ENCODE results near the gene CLEC18A. TPM values are rescaled to one million over a fixed set of nuclear protein-coding genes. Genes with fewer than 3 reads are reported as not detected.

Gene CLEC18A
- total RNA-seq, 2 donors from 2014 or later: 0.33 to 2.1 TPM

GRCh38 chr16:69924777-69925191, 26.4 kb upstream of the CLEC18A start:
- no peak for TF ChIP-seq CTCF (IDR thresholded peaks at IDR 0.05)
- peak; percentile 36 to 78 (median 66) for TF ChIP-seq POLR2A (IDR thresholded peaks at IDR 0.05)
- Histone ChIP-seq H3K27me3 (no peaks in the 10 kb centered on the region), H3K4me1 (peaks cover 20% of the 10 kb centered on the region), H3K36me3 (replicated peaks in 1 of 2; ENCODE audit: insufficient read depth in 1 of 2, low read depth in 2 of 2) (no peaks in the 10 kb centered on the region), H3K4me3 (no peak overlapping the region), H3K27ac (peak overlapping the region; percentile 31 to 89 (median 80)), H3K9me3 (no peaks in the 10 kb centered on the region)
- intact Hi-C loops (cut with DNase I): no loop called here
- peak; percentile 55 to 71 (median 61) for DNase-seq
- ATAC-seq: peak; percentile 81
- WGBS, 2 donors: 69 to 74% methylated on average over 19 of the region's 19 CpGs

GRCh38 chr16:69925311-69925710, 25.8 kb upstream of the CLEC18A start:
- WGBS, 2 donors: 65 to 74% methylated on average over 8 of the region's 8 CpGs
- no peak for DNase-seq
- no peak overlapping the region for H3K4me3 ChIP-seq
- H3K9me3 ChIP-seq: no peaks in the 10 kb centered on the region
- H3K36me3 ChIP-seq (replicated peaks in 1 of 2; ENCODE audit: insufficient read depth in 1 of 2, low read depth in 2 of 2): no peaks in the 10 kb centered on the region
- no peak for ATAC-seq
- peaks cover 20% of the 10 kb centered on the region for H3K4me1 ChIP-seq
- H3K27me3 ChIP-seq: no peaks in the 10 kb centered on the region
- peak overlapping the region; percentile 1 to 89 (median 80) for H3K27ac ChIP-seq
- intact Hi-C loops (cut with DNase I): no loop called here
- no peak for TF ChIP-seq CTCF (IDR thresholded peaks at IDR 0.05)
- no peak for TF ChIP-seq POLR2A (IDR thresholded peaks at IDR 0.05)

- TF ChIP-seq POLR2A (IDR thresholded peaks at IDR 0.05): no peak
- TF ChIP-seq CTCF (IDR thresholded peaks at IDR 0.05): no peak
- no peak for DNase-seq
- WGBS, 2 donors: 72 to 80% methylated on average over 8 of the region's 8 CpGs
- peak overlapping the region in 3 of 4 donors; percentile 40 to 89 (median 74) for H3K27ac ChIP-seq
- peaks cover 0 to 4% of the 10 kb centered on the region in 2 donors for H3K36me3 ChIP-seq (replicated peaks in 1 of 2; ENCODE audit: insufficient read depth in 1 of 2, low read depth in 2 of 2)
- ATAC-seq: no peak
- H3K27me3 ChIP-seq: no peaks in the 10 kb centered on the region
- no peaks in the 10 kb centered on the region for H3K9me3 ChIP-seq
- intact Hi-C loops (cut with DNase I): no loop called here
- peaks cover 20% of the 10 kb centered on the region for H3K4me1 ChIP-seq
- no peak overlapping the region for H3K4me3 ChIP-seq
These were observed 24.9 kb upstream of the CLEC18A start for GRCh38 chr16:69926241-69926640.

- ATAC-seq (peak; percentile 58), DNase-seq (peak; percentile 40 to 69 (median 62))
- peaks cover 0 to 12% of the 10 kb centered on the region in 2 donors for H3K36me3 ChIP-seq (replicated peaks in 1 of 2; ENCODE audit: insufficient read depth in 1 of 2, low read depth in 2 of 2)
- intact Hi-C loops (cut with DNase I): no loop called here
- no peaks in the 10 kb centered on the region for H3K27me3 ChIP-seq
- H3K4me1 ChIP-seq: peaks cover 20% of the 10 kb centered on the region
- TF ChIP-seq CTCF (IDR thresholded peaks at IDR 0.05) (no peak), POLR2A (IDR thresholded peaks at IDR 0.05) (peak in 2 of 3 donors; percentile 27 to 31)
- WGBS, 2 donors: 46 to 54% methylated on average over 9 to 17 of the region's 17 CpGs
- peak overlapping the region; percentile 40 to 89 (median 58) for H3K27ac ChIP-seq
- H3K4me3 ChIP-seq: no peak overlapping the region
- H3K9me3 ChIP-seq: no peaks in the 10 kb centered on the region
These were observed 23.9 kb upstream of the CLEC18A start for GRCh38 chr16:69927056-69927757.
